Activated naive CD8-positive, alpha-beta T cell treated with anti-CD3 and anti-CD28 coated beads for 36 hours (primary cell): ENCODE data around the gene OSBPL1A. TPM values are rescaled to one million over a fixed set of nuclear protein-coding genes. Genes with fewer than 3 reads are reported as not detected.
"Not testable (repeated sequence)": the region's sequence is repeated elsewhere in the genome, so short reads cannot be mapped to it uniquely, and the experiment has no call there.

Experiments
- DNase-seq: peaks from one replicate; pipeline ENCODE4 v3.0.0; 2021
- H3K27ac Mint-ChIP-seq: one replicate; pipeline ENCODE4 v1.8.0; 2022; ENCODE audit warnings: mild to moderate bottlenecking, moderate library complexity, mixed read lengths
- H3K27me3 Mint-ChIP-seq: one replicate; pipeline ENCODE4 v1.8.0; 2022; ENCODE audit warnings: mild to moderate bottlenecking, mixed read lengths
- H3K36me3 Mint-ChIP-seq: one replicate; pipeline ENCODE4 v1.8.0; 2021; ENCODE audit warnings: mild to moderate bottlenecking, mixed read lengths
- H3K4me1 Mint-ChIP-seq: one replicate; pipeline ENCODE4 v1.8.0; 2021; ENCODE audit warnings: mixed read lengths
- H3K4me3 Mint-ChIP-seq: one replicate; pipeline ENCODE4 v1.8.0; 2022; ENCODE audit warnings: mild to moderate bottlenecking, moderate library complexity, mixed read lengths
- H3K9me3 Mint-ChIP-seq: one replicate; pipeline ENCODE4 v1.8.0; 2022; ENCODE audit warnings: mixed read lengths
- total RNA-seq, 2 experiments: library from RNA; stranded (reverse); gene quantifications; one replicate each; pipeline ENCODE4 v1.2.3, GENCODE V29; 2021

Gene OSBPL1A
- total RNA-seq, 2 experiments from 2014 or later, result 2.8 to 4.0 TPM

- not testable (repeated sequence) for H3K27me3 Mint-ChIP-seq, H3K36me3 Mint-ChIP-seq, H3K4me3 Mint-ChIP-seq, DNase-seq, H3K9me3 Mint-ChIP-seq, H3K27ac Mint-ChIP-seq, H3K4me1 Mint-ChIP-seq
Observed at GRCh38 chr18:24149591-24149990, 248.0 kb downstream of the OSBPL1A start.

GRCh38 chr18:24142376-24142775 is 255.2 kb downstream of the OSBPL1A start:
- Mint-ChIP-seq H3K4me3 (no peak overlapping the region), H3K4me1 (peaks cover 8% of the 10 kb centered on the region), H3K27ac (no peak overlapping the region), H3K36me3 (no peaks in the 10 kb centered on the region), H3K9me3 (no peaks in the 10 kb centered on the region), H3K27me3 (peaks cover 13% of the 10 kb centered on the region)
- DNase-seq, result no peak

GRCh38 chr18:24140697-24141096 is 256.9 kb downstream of the OSBPL1A start:
- H3K4me1 Mint-ChIP-seq, result peaks cover 14% of the 10 kb centered on the region
- H3K27ac Mint-ChIP-seq, result no peak overlapping the region
- no peak overlapping the region for H3K4me3 Mint-ChIP-seq
- peaks cover 13% of the 10 kb centered on the region for H3K27me3 Mint-ChIP-seq
- peaks cover 6% of the 10 kb centered on the region for H3K36me3 Mint-ChIP-seq
- no peak for DNase-seq
- H3K9me3 Mint-ChIP-seq, result no peaks in the 10 kb centered on the region

GRCh38 chr18:24138789-24139616 is 258.6 kb downstream of the OSBPL1A start, which contains the start of gene CABYR:
CABYR (plus strand) TSS chr18:24139062; CDS start chr18:24143115, 4,053 bp downstream.
- Mint-ChIP-seq H3K27me3 (peaks cover 13% of the 10 kb centered on the region), H3K27ac (peak within 1 kb of the TSS; percentile 70)

GRCh38 chr18:24138409-24138788 is 259.2 kb downstream of the OSBPL1A start:
- H3K4me1 Mint-ChIP-seq, result peaks cover 14% of the 10 kb centered on the region
- no peak for DNase-seq
- H3K4me3 Mint-ChIP-seq, result peak overlapping the region; percentile 83
- peaks cover 6% of the 10 kb centered on the region for H3K36me3 Mint-ChIP-seq
- peak overlapping the region; percentile 70 for H3K27ac Mint-ChIP-seq
- H3K27me3 Mint-ChIP-seq, result peaks cover 13% of the 10 kb centered on the region
- H3K9me3 Mint-ChIP-seq, result no peaks in the 10 kb centered on the region

More at GRCh38 chr18:24138789-24139616, 258.6 kb downstream of the OSBPL1A start, which contains the start of gene CABYR:
- Mint-ChIP-seq H3K36me3 (peaks cover 6% of the 10 kb centered on the region), H3K4me3 (peak within 1 kb of the TSS; percentile 83), H3K4me1 (peaks cover 14% of the 10 kb centered on the region), H3K9me3 (no peaks in the 10 kb centered on the region)
- DNase-seq, result peak; percentile 82

GRCh38 chr18:24136967-24137373 is 260.7 kb downstream of the OSBPL1A start:
- peaks cover 14% of the 10 kb centered on the region for H3K4me1 Mint-ChIP-seq
- no peak for DNase-seq
- no peaks in the 10 kb centered on the region for H3K9me3 Mint-ChIP-seq
- H3K4me3 Mint-ChIP-seq, result peak overlapping the region; percentile 35
- H3K36me3 Mint-ChIP-seq, result peaks cover 6% of the 10 kb centered on the region
- H3K27ac Mint-ChIP-seq, result no peak overlapping the region
- peaks cover 13% of the 10 kb centered on the region for H3K27me3 Mint-ChIP-seq

GRCh38 chr18:24130494-24130893 is 267.1 kb downstream of the OSBPL1A start:
- Mint-ChIP-seq H3K36me3 (peaks cover 5% of the 10 kb centered on the region), H3K4me1 (no peaks in the 10 kb centered on the region), H3K9me3 (no peaks in the 10 kb centered on the region), H3K27ac (no peak overlapping the region), H3K4me3 (no peak overlapping the region), H3K27me3 (no peaks in the 10 kb centered on the region)
- DNase-seq, result no peak

GRCh38 chr18:24128700-24129099 is 268.9 kb downstream of the OSBPL1A start:
- DNase-seq, result no peak
- H3K9me3 Mint-ChIP-seq, result no peaks in the 10 kb centered on the region
- no peak overlapping the region for H3K27ac Mint-ChIP-seq
- peaks cover 8% of the 10 kb centered on the region for H3K36me3 Mint-ChIP-seq
- no peak overlapping the region for H3K4me3 Mint-ChIP-seq
- H3K27me3 Mint-ChIP-seq, result no peaks in the 10 kb centered on the region
- no peaks in the 10 kb centered on the region for H3K4me1 Mint-ChIP-seq

- H3K36me3 Mint-ChIP-seq, result peaks cover 8% of the 10 kb centered on the region
- no peaks in the 10 kb centered on the region for H3K27me3 Mint-ChIP-seq
- no peak overlapping the region for H3K27ac Mint-ChIP-seq
- H3K9me3 Mint-ChIP-seq, result no peaks in the 10 kb centered on the region
- DNase-seq, result no peak
- H3K4me3 Mint-ChIP-seq, result no peak overlapping the region
- H3K4me1 Mint-ChIP-seq, result no peaks in the 10 kb centered on the region
Observed at GRCh38 chr18:24127735-24128134, 269.9 kb downstream of the OSBPL1A start.

GRCh38 chr18:24126155-24126961 is 271.3 kb downstream of the OSBPL1A start:
- Mint-ChIP-seq H3K9me3 (no peaks in the 10 kb centered on the region), H3K4me1 (no peaks in the 10 kb centered on the region), H3K36me3 (peaks cover 8% of the 10 kb centered on the region), H3K4me3 (no peak overlapping the region), H3K27ac (no peak overlapping the region), H3K27me3 (no peaks in the 10 kb centered on the region)
- no peak for DNase-seq

- peaks cover 22% of the 10 kb centered on the region for H3K36me3 Mint-ChIP-seq
- no peak for DNase-seq
- no peaks in the 10 kb centered on the region for H3K9me3 Mint-ChIP-seq
- no peak overlapping the region for H3K27ac Mint-ChIP-seq
- H3K4me1 Mint-ChIP-seq, result no peaks in the 10 kb centered on the region
- no peak overlapping the region for H3K4me3 Mint-ChIP-seq
- H3K27me3 Mint-ChIP-seq, result no peaks in the 10 kb centered on the region
Observed at GRCh38 chr18:24121625-24122024, 276.0 kb downstream of the OSBPL1A start.

GRCh38 chr18:24120676-24121075 is 276.9 kb downstream of the OSBPL1A start:
- Mint-ChIP-seq H3K4me3 (no peak overlapping the region), H3K27me3 (no peaks in the 10 kb centered on the region), H3K36me3 (peaks cover 25% of the 10 kb centered on the region), H3K9me3 (no peaks in the 10 kb centered on the region), H3K27ac (no peak overlapping the region), H3K4me1 (peaks cover 6% of the 10 kb centered on the region)
- DNase-seq, result no peak

GRCh38 chr18:24118750-24119577 is 278.7 kb downstream of the OSBPL1A start:
- H3K27me3 Mint-ChIP-seq, result no peaks in the 10 kb centered on the region
- H3K4me1 Mint-ChIP-seq, result peaks cover 23% of the 10 kb centered on the region
- no peak overlapping the region for H3K27ac Mint-ChIP-seq
- H3K9me3 Mint-ChIP-seq, result no peaks in the 10 kb centered on the region
- H3K36me3 Mint-ChIP-seq, result peaks cover 27% of the 10 kb centered on the region
- no peak overlapping the region for H3K4me3 Mint-ChIP-seq
- peak; percentile 65 for DNase-seq

- no peak overlapping the region for H3K4me3 Mint-ChIP-seq
- H3K4me1 Mint-ChIP-seq, result peaks cover 36% of the 10 kb centered on the region
- no peak for DNase-seq
- peak overlapping the region; percentile 25 for H3K27ac Mint-ChIP-seq
- H3K36me3 Mint-ChIP-seq, result peaks cover 29% of the 10 kb centered on the region
- no peaks in the 10 kb centered on the region for H3K9me3 Mint-ChIP-seq
- H3K27me3 Mint-ChIP-seq, result no peaks in the 10 kb centered on the region
Observed at GRCh38 chr18:24115628-24116027, 282.0 kb downstream of the OSBPL1A start.
